DMS 273 treated with DMSO at 0.1 percent for 48 hours (cell line): ENCODE measurements around the gene LRP1.

Experiments
- DNase-seq: peaks from one replicate; lab custom pipeline; 2025; lab: John Stamatoyannopoulos, UW

Gene LRP1

GRCh38 chr12:57237932-57238853 lies 109.9 kb downstream of the LRP1 start:
- no peak for DNase-seq

DNA sequence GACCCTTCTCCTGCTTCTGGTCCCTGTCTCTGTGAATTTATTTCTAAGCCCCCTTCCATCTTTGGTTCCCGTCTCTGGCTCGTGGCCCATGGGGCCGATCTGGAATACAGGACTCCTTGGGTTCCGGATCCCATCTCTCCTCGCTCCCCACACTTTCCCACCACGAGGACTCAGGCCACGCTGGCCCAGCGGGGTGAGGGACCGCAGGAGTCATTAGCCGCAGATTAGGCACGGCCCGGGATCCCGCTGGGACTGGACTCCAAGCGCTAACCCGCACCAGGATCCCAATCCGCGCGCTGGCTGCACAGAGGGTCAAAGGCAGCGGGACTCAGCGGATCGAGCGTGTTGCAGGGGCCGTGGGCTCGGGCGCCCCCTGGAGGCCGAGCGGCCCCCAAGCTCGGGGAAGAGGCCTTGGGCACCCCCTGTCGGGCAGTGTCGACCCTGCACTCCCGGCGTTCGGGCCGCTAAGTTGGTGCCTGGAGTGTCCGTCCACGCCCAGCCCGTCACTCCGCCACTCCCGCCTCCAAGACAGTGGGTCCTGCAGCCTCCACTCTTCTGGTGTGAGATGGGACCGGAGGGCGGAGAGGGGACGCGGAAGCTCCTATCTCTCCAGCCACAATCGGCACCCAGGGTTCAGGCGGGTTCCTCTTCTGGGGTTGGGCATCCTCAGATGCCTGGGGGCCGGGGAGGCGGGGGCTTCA lies 110.7 kb downstream of the LRP1 start:
- peak; percentile 31 for DNase-seq

DNA sequence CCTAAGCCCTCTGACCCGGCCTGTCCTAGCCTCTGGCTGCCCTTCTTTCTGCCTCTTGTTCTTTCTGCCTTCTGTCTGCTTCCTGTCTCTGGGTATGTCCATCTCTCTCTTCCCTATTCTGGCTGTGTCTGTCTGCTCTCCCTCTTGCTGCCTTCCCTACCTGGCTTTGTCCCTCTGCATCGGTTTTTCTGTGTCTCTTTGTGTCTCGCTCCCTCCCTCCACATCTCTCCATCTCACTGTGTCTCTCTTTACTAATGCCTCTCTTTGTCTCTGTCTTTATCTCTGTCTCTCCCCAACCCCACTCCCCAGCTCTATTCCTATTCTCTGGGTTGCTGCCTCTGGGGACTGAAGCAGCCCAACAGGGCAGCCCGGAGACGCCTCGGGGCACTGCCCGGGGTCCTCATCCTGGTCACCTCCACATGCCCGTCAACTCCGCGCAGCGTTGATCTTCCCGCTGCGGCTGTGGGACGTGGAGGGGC lies 111.3 kb downstream of the LRP1 start:
- no peak for DNase-seq

- no peak for DNase-seq
These were observed 112.0 kb downstream of the LRP1 start for GRCh38 chr12:57240066-57240921.

DNA sequence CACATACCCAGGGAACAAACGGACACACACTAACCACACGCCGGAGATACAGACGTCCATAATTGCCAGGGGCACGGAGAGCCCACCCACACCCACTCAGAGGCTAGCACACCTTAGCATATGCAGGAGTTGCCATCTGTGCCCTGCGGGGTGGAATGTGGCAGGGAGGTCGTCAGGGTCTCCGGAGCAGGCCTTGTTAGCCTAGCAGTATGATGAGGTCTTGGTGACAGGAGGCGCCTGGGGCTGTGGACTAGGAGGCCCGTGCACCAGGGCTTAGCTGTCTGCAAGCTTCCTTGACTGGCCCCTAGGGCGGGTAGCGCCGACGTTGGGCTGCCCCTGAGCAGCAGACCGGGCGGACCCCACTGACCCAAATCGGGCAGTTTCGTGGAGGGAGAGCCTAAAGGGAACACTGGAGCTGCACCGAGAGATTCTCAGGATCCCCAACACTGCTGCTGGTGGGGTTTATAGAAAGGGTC lies 112.7 kb downstream of the LRP1 start:
- no peak for DNase-seq

GRCh38 chr12:57241402-57242310 lies 113.4 kb downstream of the LRP1 start:
- no peak for DNase-seq

DNA sequence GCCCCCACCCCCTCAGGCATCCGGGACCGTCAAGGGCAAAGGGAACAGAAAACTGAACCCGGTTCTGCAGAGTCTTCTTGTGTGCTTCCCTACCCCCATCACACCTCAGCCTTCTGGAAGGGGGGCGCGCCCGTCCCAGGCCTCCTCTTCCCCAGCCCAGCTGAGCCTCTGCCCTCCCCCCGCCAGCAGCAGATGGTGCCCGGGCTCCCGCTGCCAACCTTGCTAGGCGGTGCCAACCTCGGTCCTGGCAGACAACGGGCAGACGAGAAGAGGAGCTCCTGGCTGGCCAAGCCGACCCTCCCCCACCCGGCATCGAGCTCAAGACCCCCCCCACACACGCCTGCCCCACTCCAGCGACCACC lies 114.0 kb downstream of the LRP1 start:
- peak; percentile 71 for DNase-seq

- peak; percentile 71 for DNase-seq
These were observed 114.6 kb downstream of the LRP1 start for GRCh38 chr12:57242691-57243454.

DNA sequence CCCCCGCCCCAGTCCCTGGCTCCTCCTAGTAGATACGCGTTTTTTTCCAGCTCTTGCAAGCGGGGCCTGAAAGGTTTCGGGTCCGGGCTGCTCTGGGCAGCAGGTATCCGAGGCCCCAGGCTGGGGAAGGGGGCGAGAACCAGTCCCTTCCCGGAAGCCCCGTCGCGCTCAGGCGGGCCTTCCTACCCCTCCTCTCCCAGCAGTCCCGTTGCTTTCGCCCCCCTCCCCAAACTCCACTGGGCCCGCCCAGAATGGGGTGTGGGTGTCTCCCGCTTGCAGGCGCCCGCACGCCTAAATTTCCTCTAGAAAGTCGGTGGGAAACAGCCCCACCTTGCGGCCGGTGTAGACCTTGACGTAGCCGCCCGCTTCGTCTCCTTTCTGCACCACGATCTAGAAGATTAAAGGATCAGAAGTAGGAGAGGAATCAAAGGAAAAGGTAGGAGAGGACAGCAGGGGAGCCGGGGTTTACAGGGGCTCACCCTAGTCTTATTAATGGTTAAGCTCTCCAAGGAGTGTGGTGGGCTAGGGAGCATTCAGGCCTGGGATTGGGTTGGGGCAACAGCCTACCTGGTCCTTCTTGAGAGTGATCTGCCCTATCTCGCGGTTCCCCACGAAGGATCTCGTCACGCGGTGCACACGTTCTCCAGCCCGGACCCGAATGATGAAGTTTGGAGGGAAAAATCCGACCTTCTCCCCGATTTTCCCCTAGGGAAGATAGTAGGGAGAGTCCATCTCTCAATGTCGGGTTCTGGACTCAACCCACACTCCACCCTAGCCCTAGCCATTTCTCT lies 115.4 kb downstream of the LRP1 start:
- DNase-seq = peak; percentile 28

GRCh38 chr12:57244312-57244696 lies 116.0 kb downstream of the LRP1 start:
- no peak for DNase-seq

DNA sequence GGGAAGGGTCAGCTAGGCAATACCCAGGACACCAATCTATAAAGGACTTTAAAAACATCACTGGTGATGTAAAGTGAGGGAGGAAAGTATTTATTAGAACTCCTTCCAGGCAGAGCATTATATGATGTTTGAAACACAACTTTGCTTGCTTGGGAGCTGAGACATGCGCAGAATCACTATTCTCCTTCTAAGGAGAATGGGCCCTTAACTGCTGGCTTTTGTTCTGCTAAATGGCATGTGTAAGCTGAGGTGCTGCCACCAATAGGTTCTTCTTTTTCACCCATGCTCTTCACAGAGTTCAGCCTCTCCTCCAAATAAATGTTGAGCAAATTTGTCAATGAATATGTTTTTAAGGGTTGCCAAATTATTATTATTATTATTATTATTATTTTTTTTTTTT lies 118.8 kb downstream of the LRP1 start:
- DNase-seq = no peak

DNA sequence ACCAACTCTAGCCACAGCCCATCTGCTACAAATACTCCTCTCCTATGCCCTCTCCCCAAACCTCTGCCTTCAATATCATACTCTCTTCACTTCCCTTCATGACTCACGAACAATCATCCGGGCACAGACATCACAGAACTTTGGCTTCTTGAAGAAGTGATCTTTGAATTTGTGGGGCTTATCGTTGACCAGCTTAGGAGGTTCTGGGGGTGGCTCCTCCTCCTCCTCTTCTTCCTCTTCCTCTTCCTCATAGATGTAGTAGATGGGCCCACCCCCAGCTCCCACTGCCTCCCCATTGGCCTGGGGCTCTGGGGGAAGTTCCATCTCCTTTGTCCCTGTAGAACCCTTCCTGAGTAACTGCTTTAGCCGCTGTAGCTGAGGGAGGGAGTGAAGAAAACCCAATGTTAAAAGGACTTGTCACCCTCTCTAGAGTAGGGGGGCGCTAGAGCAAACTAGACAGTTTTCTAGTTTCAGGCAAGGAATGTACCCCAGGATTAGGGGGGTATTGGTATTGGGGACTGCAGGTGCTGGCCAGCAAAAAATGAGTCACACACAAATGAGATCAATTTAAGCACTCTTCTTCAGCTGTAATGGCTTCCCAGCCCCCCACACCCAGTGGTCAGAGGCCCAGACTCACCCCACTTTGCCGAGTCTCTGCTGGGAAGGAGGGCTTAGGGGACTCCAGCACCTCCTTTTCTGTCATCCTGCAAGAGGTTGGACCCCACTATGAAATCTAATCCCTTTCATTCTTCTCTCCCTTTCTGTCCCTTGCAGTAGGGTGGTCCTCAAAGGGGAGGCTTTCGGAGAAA lies 120.9 kb downstream of the LRP1 start:
- no peak for DNase-seq

DNA sequence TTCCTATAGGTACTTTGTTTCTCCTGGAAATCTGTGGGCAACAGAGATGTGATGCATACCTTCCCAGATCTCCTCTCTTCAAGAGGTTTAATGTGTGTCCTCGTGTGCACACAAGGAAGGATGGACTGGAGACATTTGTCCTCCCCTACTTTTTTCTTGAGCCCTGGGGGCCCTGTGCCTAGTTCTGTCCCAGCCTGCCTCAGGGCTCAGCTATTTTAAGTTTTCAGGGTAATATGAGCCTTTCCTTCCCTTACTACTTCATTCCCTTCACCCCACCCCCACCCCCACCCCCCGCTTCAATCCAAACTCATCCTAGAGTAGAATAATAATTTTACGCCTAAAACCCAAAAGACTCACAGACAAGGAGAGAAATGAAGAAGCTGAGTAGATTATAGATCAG lies 122.3 kb downstream of the LRP1 start:
- no peak for DNase-seq

GRCh38 chr12:57250956-57251355 lies 122.7 kb downstream of the LRP1 start, which contains the start of gene STAC3:
TSS of gene STAC3 (minus strand) at chr12:57251187. CDS start at chr12:57249636, 1,551 bp downstream.
- no peak for DNase-seq

DNA sequence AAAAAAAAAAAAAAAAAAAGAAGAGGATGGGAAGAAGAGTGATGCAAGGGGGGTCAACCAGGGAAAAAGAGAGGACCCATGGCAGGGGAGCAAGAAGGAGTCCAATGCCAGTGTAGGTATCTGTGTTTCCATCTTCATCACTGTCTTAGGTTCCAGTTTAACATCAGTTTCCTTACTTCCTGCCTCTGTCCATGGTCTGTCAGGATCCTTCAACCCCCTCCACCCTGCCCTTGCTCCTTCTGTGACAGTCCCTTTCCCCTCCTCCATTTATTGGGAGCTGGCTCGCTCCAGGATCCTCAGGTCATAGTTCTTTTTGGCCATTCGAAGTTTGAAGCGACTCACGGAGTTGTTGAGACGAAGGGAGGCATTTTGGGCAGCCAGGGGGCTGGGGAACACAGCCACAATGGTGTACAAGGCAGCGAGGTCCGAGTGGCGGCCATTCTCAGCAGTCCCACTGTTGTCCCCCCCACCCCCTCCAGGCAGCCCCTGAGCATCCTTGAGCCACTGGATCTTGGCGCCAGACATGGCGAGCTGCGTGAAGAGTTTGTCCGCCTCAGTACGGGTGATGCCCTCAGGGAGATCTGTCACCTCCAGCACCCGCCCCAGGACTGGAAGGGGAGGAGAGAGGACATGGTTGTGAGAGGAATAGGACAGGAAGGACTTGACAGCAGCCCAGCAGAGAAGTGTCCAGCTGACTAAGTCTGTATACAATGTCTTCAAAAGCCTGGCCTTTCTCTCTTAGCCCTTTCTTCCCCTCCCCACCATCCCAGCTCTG lies 126.4 kb downstream of the LRP1 start:
- DNase-seq = no peak

DNA sequence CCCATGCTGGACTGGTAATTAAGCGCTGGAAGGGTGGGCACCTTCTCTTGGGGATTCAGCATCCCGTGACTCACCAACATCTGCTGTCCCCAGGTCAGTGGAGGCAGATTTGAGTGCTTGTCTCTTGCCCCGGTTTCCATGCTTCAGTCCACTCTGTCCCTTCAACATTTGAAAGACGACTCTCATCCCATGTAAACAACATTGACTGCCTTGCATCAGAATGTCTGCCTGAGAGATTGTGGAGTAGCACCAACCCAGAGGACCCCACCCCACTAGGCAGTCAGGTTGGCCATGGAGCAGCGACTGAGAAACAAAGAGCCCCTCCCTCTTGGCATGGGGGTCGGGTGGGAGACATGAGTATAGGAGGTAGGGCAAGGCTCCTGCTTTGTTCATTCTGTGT lies 127.6 kb downstream of the LRP1 start:
- DNase-seq = no peak
